Adrenal gland (tissue), 5 donors: ENCODE results near the gene STK35.

Experiments used
- CTCF ChIP-seq, 6 experiments: fragments of 450-650 bp in 4 of 6; fragments of 200-600 bp in 2 of 6; sonication (generic) in 1 of 6; IDR thresholded peaks; 1 replicate in 5 of 6; 2 replicates in 1 of 6; pipeline versions ENCODE4 v1.5.1 to v1.8.0; 2016 to 2021; ENCODE audit warnings: antibody characterized with exemption in 6 of 6, mild to moderate bottlenecking in 2 of 6, moderate library complexity in 1 of 6
- POLR2A ChIP-seq, 2 donors: fragments of 450-650 bp; IDR thresholded peaks; one replicate each; pipeline ENCODE4 v1.6.1; 2017; ENCODE audit warnings: antibody characterized with exemption in 2 of 2, mild to moderate bottlenecking in 2 of 2, moderate library complexity in 1 of 2
- donor health status: DM: no; HTN: no; CAD: no.

DNA sequence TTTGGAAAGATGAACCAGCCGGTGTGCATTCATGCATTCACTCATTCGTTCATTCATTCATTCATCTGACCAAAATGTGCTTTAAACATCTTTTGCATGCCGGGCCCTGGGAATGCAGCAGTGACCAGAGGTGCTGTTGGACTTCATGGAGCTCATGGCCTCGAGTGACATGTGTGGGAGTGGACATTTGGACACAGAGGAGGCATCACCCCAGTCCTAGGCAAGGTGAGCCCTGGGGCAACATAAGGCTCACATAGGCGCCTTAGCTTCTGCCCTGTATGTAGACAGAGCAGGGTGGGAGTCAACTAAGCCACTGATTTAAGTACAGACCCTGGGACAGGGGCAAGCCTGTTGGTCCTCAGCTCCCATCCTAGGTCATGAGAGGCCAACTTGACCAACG is 71.6 kb downstream of the STK35 start:
- TF ChIP-seq CTCF (IDR thresholded peaks at IDR 0.05) (no peak), POLR2A (IDR thresholded peaks at IDR 0.05) (no peak)
